ENCODE measurements around the gene RGS13. TPM values are rescaled to one million over a fixed set of nuclear protein-coding genes. Genes with fewer than 3 reads are reported as not detected.
"Not testable (repeated sequence)": the region's sequence is repeated elsewhere in the genome, so short reads cannot be mapped to it uniquely, and the experiment has no call there.

The RGS13 gene
- total and polyA plus RNA-seq, 7 donors: 0.03 to 0.25 (median 0.11) TPM; not detected in 2

- TF ChIP-seq CTCF (IDR thresholded peaks at IDR 0.05): no peak
- Histone ChIP-seq H3K27me3 (ENCODE audit: insufficient read depth in 3 of 3, low read length in 2 of 3) (no peaks in the 10 kb centered on the region), H3K4me3 (no peak overlapping the region), H3K4me1 (no peaks in the 10 kb centered on the region), H3K27ac (no peak overlapping the region), H3K36me3 (ENCODE audit: insufficient read depth in 1 of 2, low read depth in 1 of 2) (no peaks in the 10 kb centered on the region), H3K9me3 (no peaks in the 10 kb centered on the region)
- intact Hi-C loops (cut with DNase I): no loop called here
- ATAC-seq (no peak), DNase-seq (no peak)
- WGBS, 3 donors: 28 to 80% (median 78%) methylated on average over 1 of the region's 1 CpG
These were observed 39.8 kb downstream of the RGS13 start for GRCh38 chr1:192675716-192676115.

- no peak for DNase-seq
- H3K4me3 ChIP-seq: no peak overlapping the region
- intact Hi-C loops (cut with DNase I): no loop called here
- H3K27me3 ChIP-seq (ENCODE audit: insufficient read depth in 3 of 3, low read length in 2 of 3): no peaks in the 10 kb centered on the region
- no peak for ATAC-seq
- no peaks in the 10 kb centered on the region for H3K36me3 ChIP-seq (ENCODE audit: insufficient read depth in 1 of 2, low read depth in 1 of 2)
- no peak for TF ChIP-seq CTCF (IDR thresholded peaks at IDR 0.05)
- H3K4me1 ChIP-seq: no peaks in the 10 kb centered on the region
- H3K27ac ChIP-seq: no peak overlapping the region
- H3K9me3 ChIP-seq: no peaks in the 10 kb centered on the region
These were observed 42.2 kb downstream of the RGS13 start for GRCh38 chr1:192678099-192678498.

GRCh38 chr1:192682335-192682734 lies 46.4 kb downstream of the RGS13 start:
- intact Hi-C loops (cut with DNase I): no loop called here
- 40 to 86% (median 65%) methylated on average over 1 of the region's 1 CpG for WGBS, 3 donors
- H3K27me3 ChIP-seq (ENCODE audit: insufficient read depth in 3 of 3, low read length in 2 of 3): no peaks in the 10 kb centered on the region
- no peak for ATAC-seq
- TF ChIP-seq CTCF (IDR thresholded peaks at IDR 0.05): no peak
- H3K27ac ChIP-seq: no peak overlapping the region
- no peaks in the 10 kb centered on the region for H3K4me1 ChIP-seq
- peaks cover 4% of the 10 kb centered on the region for H3K9me3 ChIP-seq
- no peaks in the 10 kb centered on the region for H3K36me3 ChIP-seq (ENCODE audit: insufficient read depth in 1 of 2, low read depth in 1 of 2)
- H3K4me3 ChIP-seq: no peak overlapping the region
- no peak for DNase-seq

GRCh38 chr1:192683081-192683480 lies 47.1 kb downstream of the RGS13 start:
- H3K4me1 ChIP-seq; H3K4me3 ChIP-seq; H3K9me3 ChIP-seq; H3K27me3 ChIP-seq (ENCODE audit: insufficient read depth in 3 of 3, low read length in 2 of 3); intact Hi-C loops (cut with DNase I); ATAC-seq; H3K27ac ChIP-seq; H3K36me3 ChIP-seq (ENCODE audit: insufficient read depth in 1 of 2, low read depth in 1 of 2); DNase-seq: not testable (repeated sequence)
- WGBS, 3 donors: 93 to 98% (median 95%) methylated on average over 4 of the region's 4 CpGs

GRCh38 chr1:192689459-192689858 lies 53.5 kb downstream of the RGS13 start:
- ATAC-seq: no peak
- no peak for TF ChIP-seq CTCF (IDR thresholded peaks at IDR 0.05)
- H3K4me1 ChIP-seq: no peaks in the 10 kb centered on the region

More at GRCh38 chr1:192689459-192689858, 53.5 kb downstream of the RGS13 start:
- H3K9me3 ChIP-seq: peaks cover under 1% of the 10 kb centered on the region
- H3K27ac ChIP-seq: no peak overlapping the region
- no peak for DNase-seq
- no peak overlapping the region for H3K4me3 ChIP-seq
- no peaks in the 10 kb centered on the region for H3K27me3 ChIP-seq (ENCODE audit: insufficient read depth in 3 of 3, low read length in 2 of 3)
- intact Hi-C loops (cut with DNase I): no loop called here
- no peaks in the 10 kb centered on the region for H3K36me3 ChIP-seq (ENCODE audit: insufficient read depth in 1 of 2, low read depth in 1 of 2)
